Measurements from ENCODE around the gene ITM2C.

ITM2C gene

DNA sequence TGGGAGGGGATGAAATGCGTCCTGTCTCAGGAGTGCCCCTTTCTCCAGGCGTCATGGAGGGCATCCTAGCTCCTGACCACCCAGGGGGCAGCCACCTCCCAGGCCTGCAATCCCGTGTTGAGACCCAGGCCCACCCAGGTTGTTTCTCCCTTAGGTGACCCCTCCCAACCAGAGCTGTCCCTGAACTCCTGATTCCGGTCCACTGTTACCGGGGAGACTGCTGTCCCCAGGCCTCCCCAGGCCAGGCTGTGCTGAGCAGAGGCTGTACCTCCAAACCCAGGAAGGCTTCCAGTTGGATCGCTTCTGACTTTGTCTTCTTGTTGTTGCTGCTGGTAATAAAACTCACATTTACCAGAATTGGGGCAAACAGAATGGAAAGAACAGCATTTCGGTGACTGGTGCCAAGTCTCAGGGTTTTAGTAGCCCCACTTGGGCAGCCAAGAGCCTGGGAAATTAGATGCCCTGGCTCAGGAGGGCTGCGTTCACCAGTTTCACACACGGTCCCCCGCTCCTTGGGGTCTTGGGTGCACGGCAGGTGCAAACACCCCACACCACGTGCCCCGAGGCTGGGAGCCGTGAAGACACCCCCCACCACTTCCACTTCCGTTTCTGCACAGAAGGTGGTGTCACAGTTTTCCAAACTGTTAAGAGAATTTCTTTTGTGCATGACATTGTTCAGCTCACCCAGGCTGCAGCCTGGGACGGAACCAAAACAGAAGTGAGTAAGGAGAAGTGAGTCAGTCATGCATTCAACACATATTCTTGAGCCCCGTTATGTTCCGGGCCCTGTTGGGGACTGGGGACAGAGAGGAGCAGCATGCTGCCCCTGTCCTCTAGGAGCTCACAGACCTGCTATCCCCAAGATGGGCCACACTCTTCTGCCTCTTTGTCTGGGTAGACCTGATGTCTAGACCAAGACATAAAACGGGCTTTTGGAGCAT is 29.4 kb downstream of the ITM2C start:
- DNase-seq: peak; percentile 32

- DNase-seq: no peak
These were observed 31.0 kb downstream of the ITM2C start for GRCh38 chr2:230895536-230896345.

DNA sequence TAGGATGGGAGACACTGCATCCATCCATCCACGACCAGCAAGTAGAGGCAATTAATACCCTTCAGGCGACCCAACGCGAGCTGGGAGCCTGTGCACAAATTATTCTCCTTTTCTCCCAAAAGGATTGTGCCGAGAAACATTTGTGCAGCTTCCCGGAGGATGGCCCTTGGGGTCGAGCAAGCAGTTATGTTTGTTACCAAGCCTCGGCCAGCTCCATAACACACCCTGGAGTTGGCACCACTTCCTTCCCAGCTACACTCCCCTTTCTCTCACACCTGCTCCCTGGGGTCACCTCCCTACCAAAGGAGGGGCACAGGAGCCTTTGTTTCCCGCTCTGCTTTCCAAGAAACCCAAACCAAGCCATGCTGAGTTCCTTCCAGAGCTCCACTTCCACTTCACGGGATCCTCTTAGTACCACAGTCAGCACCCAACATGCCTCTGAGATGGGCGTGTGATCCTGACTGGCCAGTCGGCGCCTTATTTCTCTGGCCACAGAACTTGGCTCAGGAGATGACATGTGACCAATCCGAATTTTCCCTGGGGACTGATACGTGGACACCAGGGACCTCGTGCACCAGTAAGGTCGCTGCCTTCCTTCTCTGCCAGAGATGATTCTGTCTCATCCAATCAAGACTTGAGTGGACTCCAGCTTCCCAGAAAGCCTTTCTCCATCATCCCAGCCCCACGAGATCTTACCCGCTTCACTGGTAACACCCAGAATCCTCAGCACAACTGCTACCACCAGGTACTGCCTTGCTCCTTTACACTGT is 31.8 kb downstream of the ITM2C start:
- no peak for DNase-seq

GRCh38 chr2:230898016-230898712 is 33.4 kb downstream of the ITM2C start:
- no peak for DNase-seq

DNA sequence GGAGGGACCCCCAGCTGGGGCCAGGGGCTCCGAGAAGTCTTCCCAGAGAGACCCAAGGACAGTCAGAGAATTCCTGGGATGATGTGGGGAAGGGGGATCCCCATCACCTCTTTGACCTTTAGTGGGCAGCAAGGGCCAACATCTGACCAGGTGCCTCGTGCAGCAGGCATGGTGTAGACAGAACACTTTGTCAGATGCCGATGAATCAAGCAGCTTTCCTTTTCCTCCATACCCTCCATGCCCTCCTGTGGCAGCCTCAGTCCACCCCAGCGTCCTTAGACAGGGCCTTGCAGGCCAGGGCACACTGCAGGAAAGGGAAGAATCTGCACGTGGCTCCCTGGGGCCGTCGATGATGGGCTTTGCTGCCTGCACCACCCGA is 34.0 kb downstream of the ITM2C start:
- no peak for DNase-seq

DNA sequence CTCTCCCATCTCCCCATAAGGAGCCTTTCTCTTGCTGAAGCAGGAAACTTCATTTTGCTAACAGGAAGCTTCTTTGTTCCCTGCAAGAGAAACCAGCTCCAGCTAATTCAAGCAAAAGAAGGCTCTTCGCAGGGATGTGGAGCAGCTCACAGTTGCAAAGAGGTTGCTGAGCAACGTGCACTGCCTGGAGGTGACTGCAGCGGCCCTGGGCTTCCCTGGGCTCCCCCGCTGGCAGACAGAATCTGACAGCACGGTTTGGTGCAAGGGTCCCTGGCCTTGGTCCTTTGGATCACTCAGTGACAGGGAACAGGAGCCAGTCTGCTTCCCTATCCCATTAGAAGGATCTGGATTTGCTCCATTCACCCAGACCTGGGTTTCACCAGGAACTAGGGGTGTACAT is 34.5 kb downstream of the ITM2C start:
- DNase-seq: no peak

DNA sequence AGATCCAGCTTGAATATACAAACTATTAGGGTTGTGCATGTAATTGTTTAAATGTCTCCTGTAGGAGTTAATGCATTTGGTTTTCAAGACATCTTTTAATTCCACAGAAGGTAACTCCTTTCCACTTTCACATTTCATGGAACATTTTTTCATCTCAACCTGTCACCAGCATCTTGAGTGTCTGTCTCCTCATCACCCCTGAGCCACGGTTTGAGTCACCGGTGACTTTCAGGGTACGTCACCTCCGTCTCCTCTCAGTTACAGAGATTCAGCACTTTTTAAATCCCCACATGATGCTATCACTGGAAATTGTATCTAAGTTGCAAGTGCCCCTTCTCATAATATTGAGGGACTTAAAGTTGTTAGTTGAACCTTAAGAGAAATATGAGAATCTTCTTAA is 35.0 kb downstream of the ITM2C start:
- DNase-seq: no peak

DNA sequence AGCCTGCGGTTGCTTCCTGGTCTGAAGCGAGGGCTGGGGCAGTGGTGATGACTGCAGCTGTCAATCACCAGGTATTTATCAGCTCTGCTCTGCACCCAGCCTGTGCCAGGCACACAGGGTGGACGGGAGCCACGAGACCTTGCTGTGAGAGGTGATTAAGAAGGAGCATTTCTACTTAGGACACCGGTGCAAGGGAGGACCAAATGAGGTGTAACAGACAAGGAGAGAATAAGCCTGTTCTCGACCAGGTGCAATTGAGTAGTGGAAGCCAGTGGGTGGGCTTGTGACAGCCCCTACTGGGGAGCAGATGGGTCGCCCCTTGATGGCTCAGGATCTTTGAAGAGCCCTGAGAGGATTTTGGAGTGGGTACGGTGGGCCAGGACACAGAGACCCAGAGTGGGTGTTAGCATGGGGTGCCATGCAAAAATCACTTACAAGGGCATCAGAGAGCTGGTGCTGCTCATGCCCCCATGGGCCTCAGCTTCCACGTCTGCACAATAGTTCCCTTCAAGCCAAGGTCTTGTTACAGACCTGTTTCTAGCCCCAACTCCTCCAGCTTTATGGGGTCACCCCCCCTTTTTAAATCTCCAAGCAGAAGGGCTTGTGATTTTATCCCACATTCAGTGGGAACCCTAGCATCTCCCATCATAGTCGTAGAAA is 35.7 kb downstream of the ITM2C start:
- DNase-seq: no peak

DNA sequence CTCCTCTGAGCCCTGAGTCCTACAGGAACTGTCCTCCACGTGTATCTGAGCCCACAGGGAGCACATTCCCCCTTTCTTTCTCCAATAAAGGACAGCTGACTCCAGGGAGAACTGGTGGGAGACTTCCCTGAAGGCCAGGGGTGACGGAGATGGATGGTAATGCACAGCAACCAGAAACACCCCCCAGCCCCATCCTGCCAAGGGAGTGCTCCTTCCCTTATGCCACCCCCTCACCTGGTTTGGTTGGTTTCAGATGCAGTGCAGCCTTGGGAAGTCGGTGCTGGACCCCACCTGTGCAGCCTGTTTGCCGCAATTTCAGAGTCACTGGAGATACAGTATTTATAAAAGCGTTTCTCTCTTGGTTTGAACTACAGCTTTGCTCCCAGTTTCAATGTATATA is 36.3 kb downstream of the ITM2C start:
- DNase-seq: no peak

DNA sequence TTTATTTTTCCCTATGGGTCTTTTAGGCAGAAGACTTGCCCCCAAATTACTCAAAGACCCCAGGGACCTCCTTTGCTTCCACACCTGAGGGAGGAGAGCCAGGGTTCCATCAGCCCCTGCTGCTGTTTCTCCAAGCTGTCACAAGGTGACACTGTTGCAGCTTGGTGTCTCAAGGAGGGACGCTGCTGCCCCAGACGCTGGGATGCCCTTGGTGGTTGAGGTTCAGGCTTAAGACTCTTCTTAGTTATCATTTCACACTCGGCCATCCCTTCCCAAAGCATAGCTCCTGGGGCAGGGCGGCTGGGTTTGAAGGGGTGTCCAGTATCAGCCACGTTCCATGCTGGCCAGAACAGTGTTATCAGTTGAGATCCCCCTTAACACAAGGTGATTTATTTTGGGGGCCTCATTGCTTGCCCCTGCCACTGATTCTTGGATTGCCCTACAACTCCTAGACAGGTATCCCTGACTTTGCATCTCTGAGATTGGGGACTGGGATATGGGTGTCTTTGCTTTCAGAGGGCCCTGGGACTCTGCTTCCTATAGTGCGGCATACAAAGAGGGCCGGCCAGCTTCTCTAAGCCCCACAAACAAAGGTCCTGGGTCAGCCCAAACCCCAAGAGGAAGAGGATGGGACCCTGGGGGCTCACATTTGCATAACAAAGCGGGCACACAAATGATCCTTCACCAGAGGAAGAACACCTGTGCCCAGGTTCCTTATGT is 37.6 kb downstream of the ITM2C start:
- DNase-seq: no peak

- DNase-seq: no peak
These were observed 38.7 kb downstream of the ITM2C start for GRCh38 chr2:230903231-230904150.

GRCh38 chr2:230904856-230905447 is 40.2 kb downstream of the ITM2C start:
- no peak for DNase-seq

DNA sequence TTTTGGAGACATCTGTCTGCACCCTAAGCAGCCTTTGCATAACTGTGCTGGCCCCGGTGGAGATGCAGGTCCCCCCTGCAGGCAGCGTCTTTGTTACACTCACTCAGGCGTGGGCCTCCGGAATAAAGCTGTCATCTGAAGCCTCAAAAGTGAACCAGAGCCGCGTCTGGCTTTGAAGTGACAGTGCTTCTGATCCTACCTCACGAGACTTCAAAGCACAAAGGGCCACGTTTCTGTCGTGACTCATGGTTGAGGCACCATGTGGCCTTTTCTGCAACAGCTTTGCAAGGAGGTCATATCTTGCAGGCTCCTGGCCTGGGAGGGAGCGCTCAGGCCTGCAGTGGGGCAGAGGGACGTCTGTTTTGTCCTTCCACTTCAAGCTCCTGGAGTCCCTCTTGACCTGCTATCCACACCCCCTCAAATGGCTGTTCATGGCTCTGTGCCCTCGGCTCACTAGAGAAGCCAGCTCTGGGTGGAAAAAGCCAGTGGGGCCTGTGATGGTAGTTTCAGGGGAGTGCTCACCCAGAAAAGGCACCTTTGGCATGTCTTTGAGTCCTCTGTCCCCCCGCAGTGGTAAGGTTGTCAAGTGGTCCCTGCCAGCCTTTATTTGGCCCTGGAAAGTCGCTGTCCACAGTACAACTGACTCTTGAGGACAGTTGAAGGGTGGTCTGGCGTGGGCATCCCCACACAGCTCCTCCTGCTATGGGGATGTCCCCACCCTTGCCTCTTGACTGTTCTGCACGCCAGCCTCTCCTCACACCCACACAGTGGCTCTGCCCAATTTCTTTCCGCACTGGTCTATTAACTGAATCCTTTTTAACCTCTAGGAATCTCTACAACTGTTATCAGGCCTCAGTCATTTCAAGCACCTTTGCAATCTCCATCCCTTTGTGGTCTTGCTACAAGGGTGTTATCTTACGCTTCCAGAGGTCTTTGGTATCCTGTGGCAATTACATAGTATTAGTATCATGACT is 41.0 kb downstream of the ITM2C start:
- DNase-seq: no peak

DNA sequence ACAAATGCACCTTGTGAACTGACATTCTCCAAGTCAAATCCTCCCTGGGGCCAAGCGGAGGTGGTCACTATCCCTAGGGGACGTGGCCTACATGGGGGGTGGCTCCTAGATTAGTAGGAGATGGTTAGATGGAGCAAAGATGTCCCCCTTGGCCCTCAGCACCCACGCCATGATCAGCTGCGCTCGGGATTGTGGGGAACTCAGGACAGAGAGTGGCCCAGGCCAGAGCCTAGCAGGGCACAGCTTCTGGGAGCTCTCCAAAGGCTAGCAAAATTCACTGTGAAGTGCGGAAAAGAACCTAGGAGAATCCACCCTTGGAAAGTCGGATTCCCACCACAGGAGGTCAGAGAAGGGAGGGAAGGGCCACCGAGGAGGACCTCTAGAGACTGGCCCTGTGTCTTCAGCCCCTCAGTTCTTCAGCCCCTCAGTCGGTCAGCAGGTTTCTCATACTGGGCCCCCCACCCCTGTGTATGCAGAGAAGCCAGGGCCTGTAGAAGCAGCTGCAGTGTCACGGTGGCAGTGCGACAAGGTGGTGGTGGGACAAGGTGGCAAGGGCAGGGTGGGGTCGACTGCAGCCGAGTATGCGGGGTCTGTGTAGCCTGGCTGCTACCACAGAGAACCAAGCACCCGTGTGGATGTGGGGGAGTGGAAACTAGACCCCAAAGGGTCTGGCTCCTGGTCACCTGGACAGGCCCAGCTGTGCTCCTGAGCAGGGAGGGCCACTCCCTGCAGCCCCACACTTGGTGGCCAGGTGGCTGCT is 41.9 kb downstream of the ITM2C start:
- DNase-seq: no peak

DNA sequence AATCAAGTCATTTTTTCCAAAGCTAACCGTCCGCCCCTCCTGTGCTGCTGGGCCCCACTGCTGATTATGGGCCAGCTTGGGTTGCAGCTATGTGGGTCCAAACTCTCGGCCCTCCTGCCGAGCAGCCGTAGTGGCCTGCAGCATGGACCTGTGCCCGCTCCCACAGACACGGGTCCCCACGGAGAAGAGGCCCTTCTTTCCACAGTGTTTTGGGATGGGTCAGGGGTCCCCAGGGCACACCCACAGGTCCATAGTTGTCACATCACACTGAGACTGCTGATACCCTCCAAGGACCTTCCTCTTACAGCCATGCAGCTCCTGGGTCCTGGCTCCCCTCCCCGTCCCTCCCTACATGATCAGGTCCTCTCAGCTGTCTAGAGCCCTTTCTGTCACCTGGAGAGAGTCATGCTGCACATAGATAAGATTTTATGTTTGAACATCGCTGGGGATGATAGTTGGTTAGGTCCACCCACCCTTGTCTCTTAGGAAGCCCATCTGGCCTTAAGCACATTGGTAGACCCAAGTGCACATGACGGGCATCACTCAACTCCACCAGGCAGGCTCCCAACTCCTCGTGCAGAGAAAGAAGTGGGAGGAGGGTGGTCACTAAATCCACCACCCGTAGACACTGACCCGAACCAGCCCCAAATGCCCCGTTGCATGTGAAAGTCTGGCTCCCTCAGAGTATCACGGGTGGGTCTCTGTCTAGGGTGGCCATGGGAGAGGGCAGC is 42.8 kb downstream of the ITM2C start:
- peak; percentile 11 for DNase-seq

DNA sequence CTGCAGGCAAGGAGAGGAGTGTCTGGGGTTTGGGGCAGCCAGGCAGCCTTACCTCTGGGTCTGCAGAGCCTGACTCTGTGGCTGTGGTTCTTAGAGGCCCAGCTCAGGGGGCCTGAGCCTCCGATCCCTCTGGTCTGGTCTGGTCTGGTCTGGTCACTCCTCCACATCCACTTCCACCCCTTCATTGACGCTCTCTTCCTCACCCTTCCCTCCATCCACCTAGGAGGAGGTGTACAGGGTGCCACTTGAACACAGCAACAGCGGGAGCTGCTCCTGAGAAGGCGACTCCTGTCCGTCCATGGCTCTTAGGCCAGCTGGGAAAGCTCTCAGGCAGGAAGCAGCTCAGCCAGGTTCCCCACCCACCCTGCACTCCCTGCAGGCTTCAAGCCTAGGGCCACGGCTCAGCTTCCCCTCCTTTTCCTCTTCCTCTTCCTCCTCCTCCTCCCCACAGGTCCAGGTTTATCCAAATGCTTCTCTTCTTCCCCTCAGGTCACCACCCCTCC is 43.4 kb downstream of the ITM2C start:
- DNase-seq: peak; percentile 65

All from GF-D8 (cell line).